Astrocyte (in vitro differentiated cells and primary cell): ENCODE measurements around the gene PLPPR1.

ENCODE experiments used
- EZH2 ChIP-seq: IDR thresholded peaks from 2 replicates; pipeline ENCODE4 v1.6.1; 2012; ENCODE audit warnings: mild to moderate bottlenecking, low read length, inconsistent platforms; ENCODE audit not compliant: insufficient read depth
- TF ChIP-seq, protein P1 (sequence below): IDR thresholded peaks from 2 replicates; pipeline ENCODE4 v1.5.1; 2011; ENCODE audit warnings: low read depth, mild to moderate bottlenecking, inconsistent platforms, low read length, moderate library complexity; ENCODE audit not compliant: insufficient read depth

DNA sequence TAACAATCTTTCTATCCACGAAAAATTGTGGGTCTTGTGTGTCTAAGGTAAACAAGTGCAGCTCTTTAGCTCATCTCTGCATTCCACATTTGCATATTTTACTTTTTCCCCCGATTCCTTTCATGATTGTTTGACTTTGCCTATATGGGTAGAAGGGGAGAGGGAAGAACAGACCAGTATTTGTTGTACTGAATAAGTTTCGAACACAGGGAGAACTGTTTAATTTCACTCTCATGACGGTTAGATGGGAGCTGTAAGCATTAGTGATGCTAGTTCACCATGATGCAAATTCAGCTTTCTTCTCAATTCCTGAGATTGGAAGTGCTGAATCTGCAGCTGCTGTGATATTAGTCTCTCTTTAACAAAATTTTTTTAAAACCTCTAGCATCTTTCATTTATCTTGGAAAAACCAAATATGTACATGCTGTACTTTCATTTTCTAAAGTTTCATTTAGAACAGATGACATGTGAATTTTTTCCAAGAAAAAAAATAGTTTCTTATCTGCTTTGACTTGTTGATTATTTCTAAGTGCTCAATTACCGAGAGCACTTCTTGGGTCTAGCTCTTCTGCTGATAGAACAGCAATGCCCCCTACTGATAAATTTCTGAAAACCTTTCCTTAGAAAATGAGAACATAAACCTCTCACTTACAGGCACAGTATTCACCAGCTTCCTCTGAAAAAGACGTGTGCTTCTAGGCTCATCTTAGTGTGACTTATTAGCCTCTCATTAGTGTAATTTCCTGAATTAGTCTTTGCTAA is 206.8 kb downstream of the PLPPR1 start:
- TF ChIP-seq, protein P1, sequence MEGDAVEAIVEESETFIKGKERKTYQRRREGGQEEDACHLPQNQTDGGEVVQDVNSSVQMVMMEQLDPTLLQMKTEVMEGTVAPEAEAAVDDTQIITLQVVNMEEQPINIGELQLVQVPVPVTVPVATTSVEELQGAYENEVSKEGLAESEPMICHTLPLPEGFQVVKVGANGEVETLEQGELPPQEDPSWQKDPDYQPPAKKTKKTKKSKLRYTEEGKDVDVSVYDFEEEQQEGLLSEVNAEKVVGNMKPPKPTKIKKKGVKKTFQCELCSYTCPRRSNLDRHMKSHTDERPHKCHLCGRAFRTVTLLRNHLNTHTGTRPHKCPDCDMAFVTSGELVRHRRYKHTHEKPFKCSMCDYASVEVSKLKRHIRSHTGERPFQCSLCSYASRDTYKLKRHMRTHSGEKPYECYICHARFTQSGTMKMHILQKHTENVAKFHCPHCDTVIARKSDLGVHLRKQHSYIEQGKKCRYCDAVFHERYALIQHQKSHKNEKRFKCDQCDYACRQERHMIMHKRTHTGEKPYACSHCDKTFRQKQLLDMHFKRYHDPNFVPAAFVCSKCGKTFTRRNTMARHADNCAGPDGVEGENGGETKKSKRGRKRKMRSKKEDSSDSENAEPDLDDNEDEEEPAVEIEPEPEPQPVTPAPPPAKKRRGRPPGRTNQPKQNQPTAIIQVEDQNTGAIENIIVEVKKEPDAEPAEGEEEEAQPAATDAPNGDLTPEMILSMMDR: no peak
- no peak for TF ChIP-seq EZH2
